K562 (cell line): ENCODE results near the gene UQCR11. TPM values are rescaled to one million over a fixed set of nuclear protein-coding genes. Genes with fewer than 3 reads are reported as not detected.
A peak's percentile ranks its signal among the peaks of the same experiment; 100 is the strongest.

Experiments
- E2F6 ChIP-seq, 2 experiments: IDR thresholded peaks; 2 replicates each; pipeline ENCODE4 v1.6.1; 2011; ENCODE audit warnings: borderline replicate concordance in 1 of 2, control low read depth in 1 of 2, low read depth in 1 of 2, low read length in 1 of 2, mild to moderate bottlenecking in 1 of 2, mixed read lengths in 1 of 2, moderate library complexity in 1 of 2; ENCODE audit not compliant: insufficient read depth in 1 of 2, insufficient read length in 1 of 2, poor library complexity in 1 of 2, severe bottlenecking in 1 of 2; ENCODE audit errors: extremely low read depth in 1 of 2
- ELF1 ChIP-seq: fragments of 200-800 bp; sonication (Bioruptor generic); IDR thresholded peaks from 2 replicates; pipeline ENCODE4 v1.6.1; 2016; ENCODE audit warnings: missing genetic modification characterization, missing compliant biosample characterization
- HDAC8 ChIP-seq: fragments of 450-650 bp; IDR thresholded peaks from 2 replicates; pipeline ENCODE4 v1.6.1; 2016; ENCODE audit warnings: mild to moderate bottlenecking, missing genetic modification characterization, moderate library complexity, missing compliant biosample characterization
- HNRNPLL ChIP-seq: fragments of 200-400 bp; formaldehyde crosslinking; IDR thresholded peaks from 2 replicates; pipeline ENCODE4 v1.6.1; 2017; ENCODE audit warnings: low read length, low read depth, mild to moderate bottlenecking; ENCODE audit not compliant: poor library complexity, severe bottlenecking
- KLF16 ChIP-seq: IDR thresholded peaks from 2 replicates; pipeline ENCODE4 v1.6.1; 2016; ENCODE audit warnings: antibody characterized with exemption
- MLLT1 ChIP-seq, 2 experiments: fragments of 450-650 bp; IDR thresholded peaks; 2 replicates each; pipeline ENCODE4 v1.6.1; 2016
- NRF1 ChIP-seq, 2 experiments: fragments of 450-650 bp; IDR thresholded peaks in 1 of 2; conservative IDR thresholded peaks in 1 of 2; 2 replicates each; pipeline ENCODE4 v1.6.1; 2014; ENCODE audit warnings: mild to moderate bottlenecking in 2 of 2
- REST ChIP-seq, 2 experiments: fragments of 450-650 bp; formaldehyde crosslinking in 1 of 2; IDR thresholded peaks; 2 replicates each; pipeline versions ENCODE4 v1.4.0 to v1.6.1; 2014 to 2020; ENCODE audit warnings: mild to moderate bottlenecking in 2 of 2, borderline replicate concordance in 1 of 2, low read depth in 1 of 2
- TAL1 ChIP-seq: fragments of 450-650 bp; IDR thresholded peaks from 2 replicates; pipeline ENCODE4 v1.6.1; 2016; ENCODE audit warnings: mild to moderate bottlenecking
- THRB ChIP-seq: fragments of 450-650 bp; formaldehyde crosslinking; conservative IDR thresholded peaks from 2 replicates; pipeline ENCODE4 v1.4.0; 2022; ENCODE audit warnings: mild to moderate bottlenecking, missing genetic modification characterization
- TRIM25 ChIP-seq: fragments of 450-650 bp; IDR thresholded peaks from 2 replicates; pipeline ENCODE4 v1.7.0; 2016; ENCODE audit warnings: borderline replicate concordance
- ZFP36 ChIP-seq: fragments of 150-350 bp; IDR thresholded peaks from 2 replicates; pipeline ENCODE4 v1.6.1; 2018; ENCODE audit warnings: low read length, low read depth; ENCODE audit not compliant: partially characterized antibody
- ZNF24 ChIP-seq: fragments of 450-650 bp; IDR thresholded peaks from 2 replicates; pipeline ENCODE4 v1.6.1; 2016
- polyA plus RNA-seq, 8 experiments: library from polyadenylated mRNA; depleted of rRNA in 4 of 8; stranded (reverse) in 5 of 8; unstranded in 3 of 8; fragments of >200 nt; fragmentation: Nextera tagmentation in 2 of 8; fragmentation: Illumina TruSeq in 1 of 8; extraction: Ambion mirVana in 2 of 8; extraction: Trizol in 1 of 8; gene quantifications; 2 replicates each; pipeline versions ENCODE4 v1.2.1 to v1.2.3, GENCODE V29; 2011 to 2014; ENCODE audit warnings: inconsistent platforms in 1 of 8, missing spikeins in 1 of 8
- total RNA-seq, 7 experiments: library from RNA; depleted of rRNA in 6 of 7; stranded (reverse); fragments of >200 nt in 6 of 7; fragmentation: Illumina TruSeq in 2 of 7; extraction: Trizol in 2 of 7; gene quantifications; 2 replicates each; pipeline versions ENCODE4 v1.2.1 to v1.2.3, GENCODE V29; 2011 to 2021; ENCODE audit warnings: low replicate concordance in 1 of 7

UQCR11 gene
- total and polyA plus RNA-seq, 9 of the 15 experiments (the other 6 are each of a cell fraction or from before 2014, with no cell fraction given), result 57.6 to 394 (median 259) TPM

- peak; percentile 60; the same call in 1 of the 2 replicates for TF ChIP-seq REST (IDR thresholded peaks at IDR 0.05; ENCODE audit: borderline replicate concordance)
- no peak for TF ChIP-seq REST (CRISPR knock-in tag; IDR thresholded peaks at IDR 0.05; ENCODE audit: low read depth)
- TF ChIP-seq E2F6 (IDR thresholded peaks at IDR 0.05; ENCODE audit: borderline replicate concordance in 1 of 2, extremely low read depth in 1 of 2, insufficient read depth in 1 of 2, insufficient read length in 1 of 2, low read depth in 1 of 2, low read length in 1 of 2, poor library complexity in 1 of 2, severe bottlenecking in 1 of 2), result peak in 1 of 2 experiments; percentile 46
- 0 out of 2 replicates have a peak, but pooled peaks have one; percentile 51 for TF ChIP-seq KLF16
- TF ChIP-seq MLLT1 (IDR thresholded peaks at IDR 0.05), result peak in 1 of 2 experiments; percentile 95; a peak in 2 of 4 replicates
- no peak for TF ChIP-seq HDAC8 (tag)
- TF ChIP-seq HNRNPLL, result no peak
- peak; percentile 87 for TF ChIP-seq ELF1 (tag)
- no peak for TF ChIP-seq ZNF24
- TF ChIP-seq TRIM25, result no peak
- TF ChIP-seq THRB (CRISPR knock-in tag), result no peak
- TF ChIP-seq TAL1, result no peak
- TF ChIP-seq ZFP36, result peak; percentile 19
- peak; percentile 56 to 64 for TF ChIP-seq NRF1 (conservative IDR thresholded peaks at IDR 0.05 in 1 of 2, IDR thresholded peaks at IDR 0.05 in 1 of 2)
Observed at GRCh38 chr19:1624458-1624857, 19.2 kb upstream of the UQCR11 start (continued).
